GM12891 (cell line): ENCODE results near the gene PLCB1.

Source experiments
- DNase-seq: peaks from one replicate; pipeline ENCODE4 v3.0.0; 2011; ENCODE audit warnings: low spot score; ENCODE audit not compliant: insufficient read length
- FAIRE-seq: peaks from 2 replicates; lab custom pipeline; 2011; peaks lifted over from hg19 to GRCh38; lab: Jason Lieb, UNC
- PAX5 ChIP-seq: IDR thresholded peaks from 2 replicates; pipeline ENCODE4 v1.6.1; 2011; ENCODE audit warnings: low read length, moderate library complexity, mild to moderate bottlenecking; ENCODE audit not compliant: insufficient read depth, severe bottlenecking
- POLR2A ChIP-seq: IDR thresholded peaks from 2 replicates; pipeline ENCODE4 v1.6.1; 2011; ENCODE audit warnings: low read depth, low read length, control low read depth
- POLR2AphosphoS5 ChIP-seq: IDR thresholded peaks from 2 replicates; pipeline ENCODE4 v1.6.1; 2011; ENCODE audit warnings: low read depth, low read length, control low read depth
- POU2F2 ChIP-seq: IDR thresholded peaks from 2 replicates; pipeline ENCODE4 v1.6.1; 2011; ENCODE audit warnings: low read depth, mild to moderate bottlenecking, control low read depth, low read length, moderate library complexity
- SPI1 ChIP-seq: IDR thresholded peaks from 2 replicates; pipeline ENCODE4 v1.6.1; 2011; ENCODE audit warnings: low read depth, low read length, control low read depth
- TAF1 ChIP-seq: IDR thresholded peaks from 2 replicates; pipeline ENCODE4 v1.6.1; 2011; ENCODE audit warnings: low read depth, low read length, control low read depth

Gene PLCB1

DNA sequence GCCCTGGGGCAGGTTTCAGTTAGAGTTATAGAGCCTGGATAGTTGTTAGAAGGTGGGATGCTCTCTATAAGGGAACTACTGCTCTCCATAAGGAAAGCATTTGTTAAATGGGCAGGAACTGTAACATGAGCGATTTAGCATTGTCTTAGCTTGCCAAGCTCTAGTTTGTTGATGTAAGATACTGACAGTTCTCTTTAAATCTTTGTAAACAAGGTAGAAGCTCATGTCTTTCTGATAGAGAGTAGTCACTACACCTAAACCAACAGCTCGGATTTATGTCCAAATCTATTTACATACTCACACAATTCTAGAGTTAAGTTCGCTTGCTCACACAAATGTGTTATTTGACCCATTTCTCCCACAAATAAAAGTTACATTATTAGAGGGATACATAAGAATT lies 87.3 kb downstream of the PLCB1 start:
- DNase-seq = no peak
- no peak for FAIRE-seq
- TF ChIP-seq POLR2AphosphoS5 (no peak), POLR2A (no peak), TAF1 (no peak), PAX5 (no peak), POU2F2 (no peak), SPI1 (no peak)

GRCh38 chr20:8220716-8221115 lies 88.7 kb downstream of the PLCB1 start:
- TF ChIP-seq PAX5 (no peak), POLR2AphosphoS5 (no peak), POLR2A (no peak), SPI1 (no peak), POU2F2 (no peak), TAF1 (no peak)
- no peak for FAIRE-seq

GRCh38 chr20:8221887-8222419 lies 89.9 kb downstream of the PLCB1 start:
- TF ChIP-seq PAX5 = no peak
- TF ChIP-seq SPI1 = peak; percentile 82
- no peak for TF ChIP-seq POU2F2
- DNase-seq (no peak), FAIRE-seq (no peak)

More at GRCh38 chr20:8220716-8221115, 88.7 kb downstream of the PLCB1 start:
- no peak for DNase-seq

- DNase-seq (no peak), FAIRE-seq (no peak)
Observed at GRCh38 chr20:8223091-8223870, 91.2 kb downstream of the PLCB1 start.

GRCh38 chr20:8225658-8226057 lies 93.6 kb downstream of the PLCB1 start:
- TF ChIP-seq TAF1 (no peak), POLR2AphosphoS5 (no peak), POU2F2 (no peak), POLR2A (no peak), SPI1 (no peak), PAX5 (no peak)
- DNase-seq (no peak), FAIRE-seq (no peak)

More at GRCh38 chr20:8223091-8223870, 91.2 kb downstream of the PLCB1 start:
- TF ChIP-seq PAX5 (no peak), TAF1 (no peak), POLR2AphosphoS5 (no peak), POU2F2 (no peak), SPI1 (no peak), POLR2A (no peak)

DNA sequence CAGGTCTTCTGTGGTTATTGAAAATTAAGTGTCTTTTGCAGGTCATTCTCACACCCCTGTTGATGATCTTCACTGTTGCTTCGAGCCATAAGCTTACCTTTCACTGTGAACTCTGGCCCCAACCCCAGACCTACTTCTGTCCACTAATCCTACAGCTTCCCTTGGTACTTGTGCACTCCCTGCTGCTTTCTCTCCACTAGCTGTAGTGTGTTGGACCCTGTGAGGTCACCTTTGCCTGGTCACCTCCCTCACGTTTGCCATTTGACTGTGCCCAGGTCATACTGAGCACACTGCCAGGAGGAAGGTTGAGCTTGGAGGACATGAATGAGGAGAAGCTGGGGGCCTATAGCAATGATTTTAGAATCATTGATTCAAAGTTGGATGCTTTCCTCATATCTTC lies 94.0 kb downstream of the PLCB1 start:
- DNase-seq (no peak), FAIRE-seq (no peak)
- TF ChIP-seq PAX5 (no peak), SPI1 (no peak), POU2F2 (no peak), POLR2AphosphoS5 (no peak), POLR2A (no peak), TAF1 (no peak)

GRCh38 chr20:8227293-8227692 lies 95.2 kb downstream of the PLCB1 start:
- DNase-seq (no peak), FAIRE-seq (no peak)
- no peak for TF ChIP-seq POU2F2
- no peak for TF ChIP-seq SPI1
- no peak for TF ChIP-seq POLR2AphosphoS5
- TF ChIP-seq TAF1 = no peak
- TF ChIP-seq PAX5 = no peak
- no peak for TF ChIP-seq POLR2A

DNA sequence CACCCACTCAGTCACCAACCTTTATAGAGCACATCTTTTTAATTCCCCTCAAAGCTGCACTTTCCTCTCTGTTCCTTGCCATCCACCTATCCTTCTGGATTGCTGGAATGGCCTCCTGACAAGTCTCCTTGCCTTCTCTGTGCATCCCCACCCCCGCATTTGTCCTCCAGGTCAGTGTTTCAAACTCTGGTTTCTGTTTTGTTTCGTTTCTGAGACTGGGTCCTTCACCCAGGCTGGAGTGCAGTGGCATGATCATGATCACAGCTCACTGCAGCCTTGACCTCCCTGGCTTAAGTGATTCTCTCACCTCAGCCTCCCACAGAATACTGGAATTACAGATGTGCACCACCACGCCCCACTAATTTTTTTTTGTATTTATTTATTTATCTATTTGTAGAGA lies 96.2 kb downstream of the PLCB1 start:
- TF ChIP-seq TAF1 (no peak), POU2F2 (no peak), POLR2A (no peak), SPI1 (no peak), PAX5 (no peak), POLR2AphosphoS5 (no peak)
- DNase-seq (no peak), FAIRE-seq (no peak)

- FAIRE-seq (no peak), DNase-seq (no peak)
- no peak for TF ChIP-seq SPI1
- TF ChIP-seq POLR2A = no peak
- TF ChIP-seq TAF1 = no peak
- TF ChIP-seq POU2F2 = no peak
- TF ChIP-seq PAX5 = no peak
- no peak for TF ChIP-seq POLR2AphosphoS5
Observed at GRCh38 chr20:8229090-8229489, 97.0 kb downstream of the PLCB1 start.

DNA sequence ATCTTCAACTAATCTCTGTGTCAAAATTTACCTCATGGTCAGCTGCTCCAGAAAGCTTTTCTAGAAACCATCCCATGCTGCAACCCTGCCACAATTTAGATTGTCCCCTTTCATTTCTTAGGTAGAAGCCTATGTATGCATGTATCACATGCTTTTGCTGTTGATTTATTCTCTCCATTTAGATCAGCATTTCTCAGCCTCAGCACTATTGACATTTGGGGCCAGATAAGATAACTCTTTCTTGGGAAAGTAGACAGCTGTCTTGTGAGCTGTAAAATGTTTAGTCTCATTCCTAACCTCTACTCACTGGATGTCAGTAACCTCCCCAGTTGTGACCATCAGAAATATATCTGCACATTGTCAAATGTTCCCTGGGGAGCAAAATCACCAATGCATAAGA lies 99.0 kb downstream of the PLCB1 start:
- FAIRE-seq (no peak), DNase-seq (no peak)
- TF ChIP-seq PAX5 = no peak
- TF ChIP-seq POU2F2 = no peak
- TF ChIP-seq POLR2A = no peak
- TF ChIP-seq SPI1 = no peak
- TF ChIP-seq TAF1 = no peak
- TF ChIP-seq POLR2AphosphoS5 = no peak
